H1 (cell line): ENCODE measurements around the gene EFNA3. TPM values are rescaled to one million over a fixed set of nuclear protein-coding genes. Genes with fewer than 3 reads are reported as not detected.

Experiments used
- CTBP2 ChIP-seq: IDR thresholded peaks from 2 replicates; pipeline ENCODE4 v1.7.0; 2011; ENCODE audit warnings: borderline replicate concordance, mild to moderate bottlenecking, moderate library complexity, mixed read lengths, low read length; ENCODE audit not compliant: insufficient read depth, insufficient read length
- FOSL1 ChIP-seq: IDR thresholded peaks from 2 replicates; pipeline ENCODE4 v1.6.1; 2011; ENCODE audit warnings: mild to moderate bottlenecking, low read depth, low read length, moderate library complexity; ENCODE audit not compliant: insufficient read depth
- polyA plus RNA-seq, 7 experiments: library from polyadenylated mRNA; depleted of rRNA in 3 of 7; stranded (reverse) in 5 of 7; unstranded in 2 of 7; fragments of >200 nt in 5 of 7; fragments of 200-250 nt in 2 of 7; gene quantifications; 1 replicate in 5 of 7; 2 replicates in 1 of 7; 4 replicates in 1 of 7; pipeline versions ENCODE4 v1.2.1 to v1.2.3, GENCODE V29; 2011 to 2013; ENCODE audit warnings: missing spikeins in 2 of 7, mixed read lengths in 2 of 7
- total RNA-seq: library from RNA; stranded (reverse); fragmentation: NEBNext Ultra II Directional; extraction: Animal tissue kit (Norgen Biotek cat#: 25700); gene quantifications from 2 replicates; pipeline ENCODE4 v1.2.1, GENCODE V29; 2021

Gene EFNA3
- total and polyA plus RNA-seq, 2 of the 8 experiments (the other 6 are each of a cell fraction or from before 2014, with no cell fraction given) = 10.8 to 13.8 TPM

- no peak for TF ChIP-seq CTBP2
- TF ChIP-seq FOSL1 = no peak
Measured at GRCh38 chr1:155069551-155070157, 9.0 kb upstream of the EFNA3 start (continued).
